Measurements from ENCODE around the gene DDIAS. TPM values are rescaled to one million over a fixed set of nuclear protein-coding genes. Genes with fewer than 3 reads are reported as not detected.
"Not testable (repeated sequence)": the region's sequence is repeated elsewhere in the genome, so short reads cannot be mapped to it uniquely, and the experiment has no call there.

Gene DDIAS
- total and polyA plus RNA-seq, 7 donors = 0.21 to 6.6 (median 1.4) TPM

GRCh38 chr11:82942376-82942775, 40.8 kb downstream of the DDIAS start:
- no peak for ATAC-seq
- no peak for DNase-seq
- no peak overlapping the region for H3K27ac ChIP-seq
- intact Hi-C loops (cut with DNase I) = no loop called here
- no peaks in the 10 kb centered on the region for H3K36me3 ChIP-seq (ENCODE audit: insufficient read depth in 1 of 2, low read depth in 1 of 2)
- H3K9me3 ChIP-seq = no peaks in the 10 kb centered on the region
- H3K27me3 ChIP-seq (ENCODE audit: insufficient read depth in 3 of 3, low read length in 2 of 3) = no peaks in the 10 kb centered on the region
- no peak for TF ChIP-seq CTCF (IDR thresholded peaks at IDR 0.05)
- no peaks in the 10 kb centered on the region for H3K4me1 ChIP-seq
- H3K4me3 ChIP-seq = no peak overlapping the region
- WGBS, 3 donors = 91 to 100% (median 97%) methylated on average over 2 of the region's 2 CpGs

- WGBS, 3 donors = 96 to 100% (median 97%) methylated on average over 1 of the region's 1 CpG
- H3K27ac ChIP-seq; H3K36me3 ChIP-seq (ENCODE audit: insufficient read depth in 1 of 2, low read depth in 1 of 2); DNase-seq; intact Hi-C loops (cut with DNase I); H3K4me3 ChIP-seq; H3K4me1 ChIP-seq; H3K9me3 ChIP-seq; H3K27me3 ChIP-seq (ENCODE audit: insufficient read depth in 3 of 3, low read length in 2 of 3); ATAC-seq: not testable (repeated sequence)
These were observed 41.9 kb downstream of the DDIAS start for GRCh38 chr11:82943430-82943829.

GRCh38 chr11:82944198-82944597, 42.7 kb downstream of the DDIAS start:
- WGBS, 3 donors = 68 to 79% (median 72%) methylated on average over 2 of the region's 2 CpGs
- intact Hi-C loops (cut with DNase I) = no loop called here

GRCh38 chr11:82945041-82945440, 43.5 kb downstream of the DDIAS start:
- intact Hi-C loops (cut with DNase I) = not testable (repeated sequence)

More at GRCh38 chr11:82944198-82944597, 42.7 kb downstream of the DDIAS start:
- Histone ChIP-seq H3K4me1 (no peaks in the 10 kb centered on the region), H3K4me3 (no peak overlapping the region), H3K27me3 (ENCODE audit: insufficient read depth in 3 of 3, low read length in 2 of 3) (no peaks in the 10 kb centered on the region), H3K36me3 (ENCODE audit: insufficient read depth in 1 of 2, low read depth in 1 of 2) (no peaks in the 10 kb centered on the region), H3K9me3 (no peaks in the 10 kb centered on the region), H3K27ac (no peak overlapping the region)
- no peak for TF ChIP-seq CTCF (IDR thresholded peaks at IDR 0.05)
- DNase-seq = no peak
- no peak for ATAC-seq

GRCh38 chr11:82945682-82946081, 44.1 kb downstream of the DDIAS start:
- intact Hi-C loops (cut with DNase I) = no loop called here
- Histone ChIP-seq H3K9me3 (no peaks in the 10 kb centered on the region), H3K4me3 (no peak overlapping the region), H3K27me3 (ENCODE audit: insufficient read depth in 3 of 3, low read length in 2 of 3) (no peaks in the 10 kb centered on the region), H3K27ac (no peak overlapping the region), H3K36me3 (ENCODE audit: insufficient read depth in 1 of 2, low read depth in 1 of 2) (no peaks in the 10 kb centered on the region), H3K4me1 (no peaks in the 10 kb centered on the region)
- DNase-seq = no peak
- TF ChIP-seq CTCF (IDR thresholded peaks at IDR 0.05) = no peak
- no peak for ATAC-seq

More at GRCh38 chr11:82945041-82945440, 43.5 kb downstream of the DDIAS start:
- not testable (repeated sequence) for H3K9me3 ChIP-seq; H3K27ac ChIP-seq; H3K27me3 ChIP-seq (ENCODE audit: insufficient read depth in 3 of 3, low read length in 2 of 3); DNase-seq; ATAC-seq; H3K4me1 ChIP-seq; H3K36me3 ChIP-seq (ENCODE audit: insufficient read depth in 1 of 2, low read depth in 1 of 2); H3K4me3 ChIP-seq
- 64 to 92% (median 80%) methylated on average over 1 of the region's 1 CpG for WGBS, 3 donors

GRCh38 chr11:82949352-82949751, 47.8 kb downstream of the DDIAS start:
- Histone ChIP-seq H3K9me3 (no peaks in the 10 kb centered on the region), H3K36me3 (ENCODE audit: insufficient read depth in 1 of 2, low read depth in 1 of 2) (no peaks in the 10 kb centered on the region), H3K4me3 (no peak overlapping the region), H3K4me1 (no peaks in the 10 kb centered on the region), H3K27me3 (ENCODE audit: insufficient read depth in 3 of 3, low read length in 2 of 3) (no peaks in the 10 kb centered on the region), H3K27ac (no peak overlapping the region)
- intact Hi-C loops (cut with DNase I) = no loop called here
- DNase-seq (no peak), ATAC-seq (no peak)
- TF ChIP-seq CTCF (IDR thresholded peaks at IDR 0.05) = no peak

GRCh38 chr11:82950502-82950901, 49.0 kb downstream of the DDIAS start:
- H3K4me1 ChIP-seq; ATAC-seq; H3K27ac ChIP-seq; DNase-seq; H3K36me3 ChIP-seq (ENCODE audit: insufficient read depth in 1 of 2, low read depth in 1 of 2); H3K4me3 ChIP-seq; H3K9me3 ChIP-seq; intact Hi-C loops (cut with DNase I); H3K27me3 ChIP-seq (ENCODE audit: insufficient read depth in 3 of 3, low read length in 2 of 3): not testable (repeated sequence)
- WGBS, 3 donors = 96 to 98% (median 96%) methylated on average over 2 of the region's 2 CpGs

- H3K4me1 ChIP-seq; H3K27me3 ChIP-seq (ENCODE audit: insufficient read depth in 3 of 3, low read length in 2 of 3); H3K36me3 ChIP-seq (ENCODE audit: insufficient read depth in 1 of 2, low read depth in 1 of 2); ATAC-seq; DNase-seq; H3K4me3 ChIP-seq; H3K27ac ChIP-seq; intact Hi-C loops (cut with DNase I); H3K9me3 ChIP-seq: not testable (repeated sequence)
- 69 to 70% (median 69%) methylated on average over 9 of the region's 9 CpGs for WGBS, 3 donors
These were observed 54.4 kb downstream of the DDIAS start for GRCh38 chr11:82955736-82956453.

Measured in psoas muscle (tissue), 8 donors.